Upper lobe of right lung (tissue), 1 donor: ENCODE data around the gene CLEC2B. TPM values are rescaled to one million over a fixed set of nuclear protein-coding genes. Genes with fewer than 3 reads are reported as not detected.
"Not testable (repeated sequence)": the region's sequence is repeated elsewhere in the genome, so short reads cannot be mapped to it uniquely, and the experiment has no call there.

ENCODE experiments used
- ATAC-seq: fragments of 200-7000 bp; cut with Tn5 transposase; one replicate; pipeline ENCODE4 v1.9.1; 2020; ENCODE audit warnings: mild to moderate bottlenecking, moderate library complexity
- DNase-seq: peaks from one replicate; pipeline ENCODE4 v3.0.0-alpha.2; 2020
- H3K27ac ChIP-seq: fragments of 200-600 bp; one replicate; pipeline ENCODE4 v1.8.0; 2022
- H3K27me3 ChIP-seq: fragments of 200-600 bp; one replicate; pipeline ENCODE4 v1.8.0; 2022; ENCODE audit warnings: mild to moderate bottlenecking
- H3K36me3 ChIP-seq: fragments of 200-600 bp; one replicate; pipeline ENCODE4 v1.8.0; 2022
- H3K4me1 ChIP-seq: fragments of 200-600 bp; one replicate; pipeline ENCODE4 v1.8.0; 2022
- H3K4me3 ChIP-seq: fragments of 200-600 bp; one replicate; pipeline ENCODE4 v1.8.0; 2022; ENCODE audit warnings: mild to moderate bottlenecking
- H3K9me3 ChIP-seq: fragments of 200-600 bp; one replicate; pipeline ENCODE4 v1.8.0; 2022
- intact Hi-C: fragments of 100-400 bp; cut with DNase I; formaldehyde crosslinking; loops from one replicate; pipeline ENCODE4 v1.11.0; 2022
- total RNA-seq: library from RNA; stranded (reverse); fragmentation: NEBNext Ultra II Directional; extraction: Animal tissue kit (Norgen Biotek cat#: 25700); gene quantifications from one replicate; pipeline ENCODE4 v1.2.1, GENCODE V29; 2021
- TF ChIP-seq, protein P1 (sequence below): fragments of 200-600 bp; IDR thresholded peaks from one replicate; pipeline ENCODE4 v1.8.0; 2022; ENCODE audit warnings: antibody characterized with exemption
- donor health status: DM: no; HTN: yes; CAD: no; lungs with severe emphysema.

Gene CLEC2B
- total RNA-seq, 1 donor from 2014 or later, result 24.6 TPM

DNA sequence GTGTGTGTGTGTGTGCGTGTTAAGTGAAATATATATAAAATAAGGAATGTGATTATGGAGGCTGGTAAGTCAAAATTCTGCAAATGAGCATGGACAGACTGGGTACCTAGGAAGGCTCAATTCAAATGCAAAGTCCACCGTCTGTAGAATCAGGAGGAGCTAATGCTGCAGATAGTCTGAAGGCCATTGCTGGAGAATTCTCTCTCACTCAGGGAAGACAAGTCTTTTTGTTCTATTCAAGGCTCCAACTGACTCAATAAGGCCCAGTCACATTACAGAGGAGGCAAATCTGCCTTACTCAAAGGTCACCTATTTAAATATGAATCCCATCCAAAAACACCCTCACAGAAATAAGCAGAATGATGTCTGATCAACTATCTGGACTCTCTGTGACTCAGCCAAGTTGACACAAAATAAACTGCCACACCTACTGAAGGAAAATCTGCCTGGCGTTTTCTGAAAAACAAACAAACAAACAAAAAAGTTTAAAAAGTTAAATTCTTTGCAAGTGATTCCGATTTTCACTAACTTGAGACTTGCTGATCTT is 11.5 kb upstream of the CLEC2B start:
- ATAC-seq (no peak), DNase-seq (no peak)
- TF ChIP-seq, protein P1, sequence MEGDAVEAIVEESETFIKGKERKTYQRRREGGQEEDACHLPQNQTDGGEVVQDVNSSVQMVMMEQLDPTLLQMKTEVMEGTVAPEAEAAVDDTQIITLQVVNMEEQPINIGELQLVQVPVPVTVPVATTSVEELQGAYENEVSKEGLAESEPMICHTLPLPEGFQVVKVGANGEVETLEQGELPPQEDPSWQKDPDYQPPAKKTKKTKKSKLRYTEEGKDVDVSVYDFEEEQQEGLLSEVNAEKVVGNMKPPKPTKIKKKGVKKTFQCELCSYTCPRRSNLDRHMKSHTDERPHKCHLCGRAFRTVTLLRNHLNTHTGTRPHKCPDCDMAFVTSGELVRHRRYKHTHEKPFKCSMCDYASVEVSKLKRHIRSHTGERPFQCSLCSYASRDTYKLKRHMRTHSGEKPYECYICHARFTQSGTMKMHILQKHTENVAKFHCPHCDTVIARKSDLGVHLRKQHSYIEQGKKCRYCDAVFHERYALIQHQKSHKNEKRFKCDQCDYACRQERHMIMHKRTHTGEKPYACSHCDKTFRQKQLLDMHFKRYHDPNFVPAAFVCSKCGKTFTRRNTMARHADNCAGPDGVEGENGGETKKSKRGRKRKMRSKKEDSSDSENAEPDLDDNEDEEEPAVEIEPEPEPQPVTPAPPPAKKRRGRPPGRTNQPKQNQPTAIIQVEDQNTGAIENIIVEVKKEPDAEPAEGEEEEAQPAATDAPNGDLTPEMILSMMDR, result no peak
- no peaks in the 10 kb centered on the region for H3K4me1 ChIP-seq
- no peaks in the 10 kb centered on the region for H3K27me3 ChIP-seq
- H3K9me3 ChIP-seq, result no peaks in the 10 kb centered on the region
- intact Hi-C loops, result no loop called here
- H3K4me3 ChIP-seq, result no peak overlapping the region
- H3K27ac ChIP-seq, result no peak overlapping the region
- no peaks in the 10 kb centered on the region for H3K36me3 ChIP-seq

GRCh38 chr12:9876120-9876519 is 7.0 kb upstream of the CLEC2B start:
- H3K36me3 ChIP-seq, H3K4me1 ChIP-seq, ATAC-seq, H3K4me3 ChIP-seq, H3K27ac ChIP-seq, intact Hi-C loops, H3K27me3 ChIP-seq, DNase-seq, H3K9me3 ChIP-seq: not testable (repeated sequence)

DNA sequence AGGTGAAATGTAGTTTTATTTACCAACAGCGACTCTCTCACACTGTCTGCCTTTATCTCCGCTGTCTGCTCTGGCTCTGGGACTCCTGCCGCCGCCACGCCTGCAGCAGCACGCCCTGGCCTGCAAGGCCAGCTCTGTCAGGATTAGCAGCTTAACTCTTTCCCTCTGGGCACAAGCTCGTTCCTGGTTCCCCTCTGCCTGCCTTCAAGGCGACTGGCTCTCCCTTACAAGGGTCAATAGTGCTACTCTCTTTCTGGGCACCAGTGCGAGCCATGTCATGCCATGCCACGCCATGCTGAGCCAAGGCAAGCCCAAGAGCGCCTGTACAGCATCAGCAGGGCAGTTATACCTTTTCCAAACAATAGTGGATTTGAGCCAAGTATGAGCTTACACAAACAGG is 3.6 kb upstream of the CLEC2B start:
- DNase-seq (no peak), ATAC-seq (no peak)
- no peaks in the 10 kb centered on the region for H3K36me3 ChIP-seq
- TF ChIP-seq, protein P1, result no peak
- intact Hi-C loops, result no loop called here
- H3K27ac ChIP-seq, result no peak overlapping the region
- H3K4me3 ChIP-seq, result no peak overlapping the region
- H3K27me3 ChIP-seq, result no peaks in the 10 kb centered on the region
- no peaks in the 10 kb centered on the region for H3K9me3 ChIP-seq
- H3K4me1 ChIP-seq, result no peaks in the 10 kb centered on the region

DNA sequence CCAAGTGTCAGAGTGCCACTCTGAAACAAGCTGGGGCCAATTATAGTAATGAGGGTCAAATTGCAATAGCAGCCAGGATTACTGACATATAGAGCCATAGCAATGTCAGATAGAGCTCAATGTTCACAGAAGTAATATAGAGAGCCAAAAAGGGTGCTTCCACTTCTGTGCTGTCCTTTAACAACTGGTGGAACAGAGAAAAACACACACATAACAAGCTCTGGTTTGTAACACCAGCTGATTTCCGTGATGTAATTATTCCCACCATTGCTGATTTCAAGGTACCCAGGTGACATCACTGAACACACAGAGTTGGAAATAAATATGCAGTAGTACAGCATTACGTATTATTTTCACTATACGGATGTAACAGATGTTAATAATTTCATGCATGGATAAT is 3.0 kb upstream of the CLEC2B start:
- DNase-seq (no peak), ATAC-seq (no peak)
- Histone ChIP-seq H3K27ac (no peak overlapping the region), H3K36me3 (no peaks in the 10 kb centered on the region), H3K4me1 (no peaks in the 10 kb centered on the region), H3K4me3 (no peak overlapping the region), H3K9me3 (no peaks in the 10 kb centered on the region), H3K27me3 (no peaks in the 10 kb centered on the region)
- TF ChIP-seq, protein P1, result no peak
- intact Hi-C loops, result no loop called here

DNA sequence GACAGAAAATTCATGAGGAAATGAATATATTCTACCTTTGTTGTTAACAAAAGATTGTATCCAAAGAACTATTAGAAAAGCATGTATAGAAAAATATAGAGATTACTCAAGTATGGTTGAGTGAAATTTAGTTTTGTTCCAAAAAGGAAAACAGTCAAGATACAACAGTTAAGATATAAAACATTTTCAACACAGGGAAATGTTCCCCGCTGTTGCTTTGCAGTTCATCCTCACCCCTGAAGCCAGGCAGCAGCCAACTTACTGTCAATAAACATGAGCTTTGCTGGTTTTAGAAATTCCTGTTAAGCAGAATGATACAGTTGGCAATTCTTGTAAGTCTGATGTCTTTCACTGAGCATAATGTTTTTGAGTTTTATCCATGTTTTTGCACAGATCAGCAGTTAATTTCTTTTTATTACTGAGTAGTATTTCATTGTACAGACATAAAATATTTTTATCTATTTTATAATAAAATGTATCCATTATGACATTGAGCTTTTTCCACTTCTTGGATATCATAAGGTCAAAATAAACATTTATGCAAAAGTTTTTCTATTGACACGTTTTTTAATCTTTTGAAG is 1.2 kb upstream of the CLEC2B start:
- no peaks in the 10 kb centered on the region for H3K4me1 ChIP-seq
- no peaks in the 10 kb centered on the region for H3K36me3 ChIP-seq
- H3K9me3 ChIP-seq, result no peaks in the 10 kb centered on the region
- ATAC-seq (no peak), DNase-seq (no peak)
- H3K4me3 ChIP-seq, result peak overlapping the region; percentile 47
- TF ChIP-seq, protein P1, result no peak
- intact Hi-C loops, result no loop called here
- H3K27ac ChIP-seq, result peak overlapping the region; percentile 92
- no peaks in the 10 kb centered on the region for H3K27me3 ChIP-seq

DNA sequence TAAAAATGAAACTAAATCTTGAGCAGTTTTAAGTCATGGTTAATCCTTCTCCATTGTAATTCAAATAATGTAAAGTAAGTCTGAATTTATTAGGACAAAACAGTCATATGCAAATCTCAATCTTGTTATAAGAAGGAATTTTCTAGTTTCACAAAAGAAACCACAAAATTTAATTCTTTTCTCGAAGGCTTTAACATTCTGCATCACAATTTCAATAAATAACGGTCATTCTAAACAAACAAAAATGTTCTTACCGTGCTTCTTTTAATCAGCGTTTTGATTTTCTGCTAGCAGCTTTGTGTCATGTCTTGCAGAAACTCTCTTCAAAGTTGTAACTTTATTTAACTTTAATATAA is 225 bp downstream of the CLEC2B start:
- H3K4me3 ChIP-seq, result peak overlapping the region; percentile 47
- no peak for ATAC-seq
- no peaks in the 10 kb centered on the region for H3K9me3 ChIP-seq
- TF ChIP-seq, protein P1, result no peak
- no peaks in the 10 kb centered on the region for H3K36me3 ChIP-seq
- no peak for DNase-seq
- no peaks in the 10 kb centered on the region for H3K4me1 ChIP-seq
- intact Hi-C loops, result no loop called here
- H3K27me3 ChIP-seq, result no peaks in the 10 kb centered on the region
- H3K27ac ChIP-seq, result peak overlapping the region; percentile 92
